Progenitor cell of endocrine pancreas (in vitro differentiated cells): ENCODE data around the gene TMEM207. TPM values are rescaled to one million over a fixed set of nuclear protein-coding genes. Genes with fewer than 3 reads are reported as not detected.

Experiments
- DNase-seq: peaks from one replicate; pipeline ENCODE4 v3.0.0; 2021; ENCODE audit warnings: low spot score; ENCODE audit not compliant: unreplicated experiment
- H3K27ac Mint-ChIP-seq: 2 replicates; pipeline ENCODE4 v1.8.0; 2021; ENCODE audit warnings: mild to moderate bottlenecking, moderate library complexity, mixed read lengths
- H3K27me3 Mint-ChIP-seq: 2 replicates; pipeline ENCODE4 v1.8.0; 2021; ENCODE audit warnings: mixed read lengths
- H3K36me3 Mint-ChIP-seq: 2 replicates; pipeline ENCODE4 v1.8.0; 2022; ENCODE audit warnings: mixed read lengths; ENCODE audit not compliant: insufficient read depth
- H3K4me1 Mint-ChIP-seq: 2 replicates; pipeline ENCODE4 v1.8.0; 2021; ENCODE audit warnings: low read depth, mixed read lengths
- H3K4me3 Mint-ChIP-seq: 2 replicates; pipeline ENCODE4 v1.8.0; 2021; ENCODE audit warnings: low read depth, mild to moderate bottlenecking, moderate library complexity, mixed read lengths
- H3K9me3 Mint-ChIP-seq: 2 replicates; pipeline ENCODE4 v1.8.0; 2021; ENCODE audit warnings: low read depth, mixed read lengths
- total RNA-seq: library from RNA; stranded (reverse); gene quantifications from 2 replicates; pipeline ENCODE4 v1.2.1, GENCODE V29; 2021
- TF ChIP-seq, protein P1 (sequence below): fragments of 200-600 bp; sonication (generic); IDR thresholded peaks from one replicate; pipeline ENCODE4 v1.5.0; 2021; ENCODE audit warnings: antibody characterized with exemption, mild to moderate bottlenecking; ENCODE audit not compliant: unreplicated experiment

TMEM207 gene
- total RNA-seq, 1 donor from 2014 or later: not detected

DNA sequence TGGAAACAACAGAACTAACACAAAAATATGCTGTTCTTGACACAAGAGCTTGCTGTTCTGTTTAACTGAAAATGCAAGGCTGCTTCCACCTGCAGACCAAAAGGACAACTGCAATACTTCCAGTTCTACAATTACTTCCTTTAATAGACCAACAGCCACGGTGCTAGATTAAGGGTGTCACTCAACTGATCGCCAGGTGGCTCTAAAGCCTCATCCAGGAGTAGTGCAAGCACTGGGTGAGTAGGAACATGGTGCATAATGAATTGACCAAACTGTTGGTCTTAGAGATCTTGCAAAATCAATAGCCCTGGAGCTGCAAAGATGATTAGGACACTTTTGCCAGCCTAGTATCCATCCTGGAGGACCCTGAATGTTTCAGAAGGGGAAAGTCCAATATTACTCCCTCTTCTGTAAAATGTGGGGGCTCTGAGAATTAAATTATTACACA, 65.4 kb downstream of the TMEM207 start:
- Mint-ChIP-seq H3K27me3 (no peaks in the 10 kb centered on the region), H3K27ac (no peak overlapping the region), H3K36me3 (no peaks in the 10 kb centered on the region), H3K4me3 (no peak overlapping the region), H3K9me3 (peaks cover 4% of the 10 kb centered on the region), H3K4me1 (peaks cover 19% of the 10 kb centered on the region)
- DNase-seq: no peak
- TF ChIP-seq, protein P1, sequence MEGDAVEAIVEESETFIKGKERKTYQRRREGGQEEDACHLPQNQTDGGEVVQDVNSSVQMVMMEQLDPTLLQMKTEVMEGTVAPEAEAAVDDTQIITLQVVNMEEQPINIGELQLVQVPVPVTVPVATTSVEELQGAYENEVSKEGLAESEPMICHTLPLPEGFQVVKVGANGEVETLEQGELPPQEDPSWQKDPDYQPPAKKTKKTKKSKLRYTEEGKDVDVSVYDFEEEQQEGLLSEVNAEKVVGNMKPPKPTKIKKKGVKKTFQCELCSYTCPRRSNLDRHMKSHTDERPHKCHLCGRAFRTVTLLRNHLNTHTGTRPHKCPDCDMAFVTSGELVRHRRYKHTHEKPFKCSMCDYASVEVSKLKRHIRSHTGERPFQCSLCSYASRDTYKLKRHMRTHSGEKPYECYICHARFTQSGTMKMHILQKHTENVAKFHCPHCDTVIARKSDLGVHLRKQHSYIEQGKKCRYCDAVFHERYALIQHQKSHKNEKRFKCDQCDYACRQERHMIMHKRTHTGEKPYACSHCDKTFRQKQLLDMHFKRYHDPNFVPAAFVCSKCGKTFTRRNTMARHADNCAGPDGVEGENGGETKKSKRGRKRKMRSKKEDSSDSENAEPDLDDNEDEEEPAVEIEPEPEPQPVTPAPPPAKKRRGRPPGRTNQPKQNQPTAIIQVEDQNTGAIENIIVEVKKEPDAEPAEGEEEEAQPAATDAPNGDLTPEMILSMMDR: peak; percentile 55

DNA sequence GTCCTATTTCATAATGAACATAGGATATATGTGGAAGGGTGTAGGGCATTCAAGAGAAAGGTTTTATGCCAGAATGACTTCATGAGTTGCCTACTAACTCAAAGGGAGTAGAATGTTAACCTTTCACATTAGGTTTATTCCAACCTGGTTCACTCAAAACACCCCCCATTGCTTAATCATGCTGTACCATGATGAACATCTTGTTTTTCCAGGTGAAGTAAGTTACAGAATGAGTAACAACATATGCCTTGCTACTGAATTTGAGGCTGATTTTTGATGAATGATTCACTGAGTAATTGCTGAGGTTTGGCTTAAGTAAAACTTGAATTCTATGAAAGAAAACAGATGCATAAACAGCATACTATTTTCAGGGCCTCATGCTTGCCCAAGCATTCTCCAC, 67.6 kb downstream of the TMEM207 start:
- DNase-seq: no peak
- TF ChIP-seq, protein P1: no peak
- peaks cover 4% of the 10 kb centered on the region for H3K9me3 Mint-ChIP-seq
- peaks cover 19% of the 10 kb centered on the region for H3K4me1 Mint-ChIP-seq
- H3K27me3 Mint-ChIP-seq: no peaks in the 10 kb centered on the region
- no peak overlapping the region for H3K27ac Mint-ChIP-seq
- no peak overlapping the region for H3K4me3 Mint-ChIP-seq
- no peaks in the 10 kb centered on the region for H3K36me3 Mint-ChIP-seq

DNA sequence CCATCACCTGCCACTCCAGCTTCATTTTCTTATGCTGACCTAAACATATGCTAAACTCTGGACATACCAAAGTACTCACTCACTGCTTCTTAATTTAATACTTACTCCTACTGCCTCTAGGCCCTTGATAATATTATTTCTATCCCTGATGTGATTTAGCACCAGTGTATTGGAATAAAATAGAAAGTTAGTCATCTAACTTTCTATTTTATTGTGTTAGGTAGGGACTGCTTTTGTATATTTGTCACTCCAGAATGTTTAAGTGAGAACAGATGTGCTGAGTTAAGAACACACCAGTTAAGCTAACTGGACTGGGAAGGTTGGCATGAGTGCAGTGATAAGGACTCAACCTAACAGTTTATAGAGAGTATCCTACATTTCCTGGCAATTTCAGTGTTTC, 68.3 kb downstream of the TMEM207 start:
- Mint-ChIP-seq H3K4me1 (peaks cover 19% of the 10 kb centered on the region), H3K36me3 (no peaks in the 10 kb centered on the region), H3K9me3 (peaks cover 4% of the 10 kb centered on the region), H3K27ac (no peak overlapping the region), H3K4me3 (no peak overlapping the region), H3K27me3 (no peaks in the 10 kb centered on the region)
- TF ChIP-seq, protein P1: no peak
- no peak for DNase-seq

DNA sequence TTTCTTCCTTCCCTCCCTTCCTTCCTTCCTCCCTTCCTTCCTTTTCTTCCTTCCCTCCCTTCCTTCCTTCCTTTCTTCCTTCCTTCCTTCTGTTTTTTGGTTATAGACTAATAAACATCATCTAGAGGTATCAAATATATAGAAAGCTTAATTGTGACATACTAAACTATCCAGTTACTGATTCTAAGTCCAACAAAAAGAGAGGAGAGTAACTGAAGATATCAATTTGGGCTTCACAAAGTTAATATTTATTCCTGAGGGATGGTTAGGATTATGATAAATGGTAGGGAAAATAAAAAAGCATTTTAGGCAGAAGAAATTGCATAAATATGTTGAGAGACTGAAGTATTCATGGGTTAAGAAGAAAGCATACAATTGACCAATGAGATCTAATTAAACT, 69.5 kb downstream of the TMEM207 start:
- Mint-ChIP-seq H3K36me3 (no peaks in the 10 kb centered on the region), H3K9me3 (peaks cover 4% of the 10 kb centered on the region), H3K27me3 (no peaks in the 10 kb centered on the region), H3K27ac (no peak overlapping the region), H3K4me3 (no peak overlapping the region), H3K4me1 (peaks cover 26% of the 10 kb centered on the region)
- DNase-seq: no peak
- TF ChIP-seq, protein P1: no peak

Other genes with a start within 250 kb of the TMEM207 start
- 37.8 and 38.0 TPM in 2 replicates for gene CLDN1, start 127.5 kb downstream of the TMEM207 start, total RNA-seq
- gene CLDN16, start 61.7 kb downstream of the TMEM207 start, total RNA-seq: 0.31 TPM in 2 replicates
- 20.0 and 21.0 TPM in 2 replicates for gene IL1RAP, start 64.2 kb upstream of the TMEM207 start, total RNA-seq